Measurements from ENCODE around the gene DOCK10.

GRCh38 chr2:224876522-224876921, 165.7 kb downstream of the DOCK10 start:
- TF ChIP-seq, protein P1, sequence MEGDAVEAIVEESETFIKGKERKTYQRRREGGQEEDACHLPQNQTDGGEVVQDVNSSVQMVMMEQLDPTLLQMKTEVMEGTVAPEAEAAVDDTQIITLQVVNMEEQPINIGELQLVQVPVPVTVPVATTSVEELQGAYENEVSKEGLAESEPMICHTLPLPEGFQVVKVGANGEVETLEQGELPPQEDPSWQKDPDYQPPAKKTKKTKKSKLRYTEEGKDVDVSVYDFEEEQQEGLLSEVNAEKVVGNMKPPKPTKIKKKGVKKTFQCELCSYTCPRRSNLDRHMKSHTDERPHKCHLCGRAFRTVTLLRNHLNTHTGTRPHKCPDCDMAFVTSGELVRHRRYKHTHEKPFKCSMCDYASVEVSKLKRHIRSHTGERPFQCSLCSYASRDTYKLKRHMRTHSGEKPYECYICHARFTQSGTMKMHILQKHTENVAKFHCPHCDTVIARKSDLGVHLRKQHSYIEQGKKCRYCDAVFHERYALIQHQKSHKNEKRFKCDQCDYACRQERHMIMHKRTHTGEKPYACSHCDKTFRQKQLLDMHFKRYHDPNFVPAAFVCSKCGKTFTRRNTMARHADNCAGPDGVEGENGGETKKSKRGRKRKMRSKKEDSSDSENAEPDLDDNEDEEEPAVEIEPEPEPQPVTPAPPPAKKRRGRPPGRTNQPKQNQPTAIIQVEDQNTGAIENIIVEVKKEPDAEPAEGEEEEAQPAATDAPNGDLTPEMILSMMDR (IDR thresholded peaks at IDR 0.05): no peak
- no peak for TF ChIP-seq EZH2 (IDR thresholded peaks at IDR 0.05; ENCODE audit: borderline replicate concordance, insufficient read depth, low read depth, low read length, poor library complexity, severe bottlenecking)
